Vagina (tissue), 2 donors: ENCODE results near the gene HYDIN.
"Not testable (repeated sequence)": the region's sequence is repeated elsewhere in the genome, so short reads cannot be mapped to it uniquely, and the experiment has no call there.

Experiments used
- CTCF ChIP-seq, 3 experiments: fragments of 450-650 bp in 2 of 3; fragments of 200-600 bp in 1 of 3; sonication (generic) in 1 of 3; IDR thresholded peaks; one replicate each; pipeline ENCODE4 v1.5.1; 2017 to 2019; ENCODE audit warnings: antibody characterized with exemption in 3 of 3, mild to moderate bottlenecking in 2 of 3, moderate library complexity in 2 of 3
- POLR2A ChIP-seq, 2 donors: fragments of 450-650 bp; IDR thresholded peaks; one replicate each; pipeline ENCODE4 v1.6.1; 2017; ENCODE audit warnings: antibody characterized with exemption in 2 of 2, mild to moderate bottlenecking in 2 of 2, moderate library complexity in 2 of 2
- POLR2AphosphoS5 ChIP-seq, 2 donors: sonication (generic); formaldehyde crosslinking; IDR thresholded peaks; one replicate each; pipeline ENCODE4 v1.9.0; 2017; ENCODE audit warnings: antibody characterized with exemption in 2 of 2, mild to moderate bottlenecking in 2 of 2, low read depth in 1 of 2; ENCODE audit not compliant: insufficient read depth in 1 of 2

- TF ChIP-seq POLR2AphosphoS5 (IDR thresholded peaks at IDR 0.05; ENCODE audit: insufficient read depth in 1 of 2, low read depth in 1 of 2); POLR2A (IDR thresholded peaks at IDR 0.05); CTCF (IDR thresholded peaks at IDR 0.05): not testable (repeated sequence)
Measured at GRCh38 chr16:70920661-70921060, 309.9 kb downstream of the HYDIN start.
